ENCODE data around the gene FMO5.

GRCh38 chr1:147273409-147274336 is 48.5 kb upstream of the FMO5 start:
- TF ChIP-seq, protein P1, sequence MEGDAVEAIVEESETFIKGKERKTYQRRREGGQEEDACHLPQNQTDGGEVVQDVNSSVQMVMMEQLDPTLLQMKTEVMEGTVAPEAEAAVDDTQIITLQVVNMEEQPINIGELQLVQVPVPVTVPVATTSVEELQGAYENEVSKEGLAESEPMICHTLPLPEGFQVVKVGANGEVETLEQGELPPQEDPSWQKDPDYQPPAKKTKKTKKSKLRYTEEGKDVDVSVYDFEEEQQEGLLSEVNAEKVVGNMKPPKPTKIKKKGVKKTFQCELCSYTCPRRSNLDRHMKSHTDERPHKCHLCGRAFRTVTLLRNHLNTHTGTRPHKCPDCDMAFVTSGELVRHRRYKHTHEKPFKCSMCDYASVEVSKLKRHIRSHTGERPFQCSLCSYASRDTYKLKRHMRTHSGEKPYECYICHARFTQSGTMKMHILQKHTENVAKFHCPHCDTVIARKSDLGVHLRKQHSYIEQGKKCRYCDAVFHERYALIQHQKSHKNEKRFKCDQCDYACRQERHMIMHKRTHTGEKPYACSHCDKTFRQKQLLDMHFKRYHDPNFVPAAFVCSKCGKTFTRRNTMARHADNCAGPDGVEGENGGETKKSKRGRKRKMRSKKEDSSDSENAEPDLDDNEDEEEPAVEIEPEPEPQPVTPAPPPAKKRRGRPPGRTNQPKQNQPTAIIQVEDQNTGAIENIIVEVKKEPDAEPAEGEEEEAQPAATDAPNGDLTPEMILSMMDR (IDR thresholded peaks at IDR 0.05), result peak; percentile 46 to 65 (median 56)
- no peak for TF ChIP-seq POLR2A (IDR thresholded peaks at IDR 0.05)
